GM23338 (cell line): ENCODE data around the gene TMEM63A. TPM values are rescaled to one million over a fixed set of nuclear protein-coding genes. Genes with fewer than 3 reads are reported as not detected.

Experiments used
- ATAC-seq: fragments of 200-7000 bp; cut with Tn5 transposase; 3 replicates; pipeline ENCODE4 v1.9.1; 2020
- DNase-seq: peaks from one replicate; pipeline ENCODE4 v3.0.0-alpha.2; 2015; ENCODE audit warnings: low spot score
- H2AFZ ChIP-seq: fragments of 200-600 bp; sonication (generic); 2 replicates; pipeline ENCODE4 v1.8.0; 2016; ENCODE audit warnings: antibody characterized with exemption, mild to moderate bottlenecking, moderate library complexity
- H3F3A ChIP-seq: fragments of 200-600 bp; sonication (generic); replicated peaks from 2 replicates; pipeline ENCODE4 v1.8.0; 2017; ENCODE audit warnings: antibody characterized with exemption, mixed run types, low read depth
- H3K27ac ChIP-seq: fragments of 200-600 bp; sonication (generic); 2 replicates; pipeline ENCODE4 v1.6.1; 2016; ENCODE audit warnings: low read depth
- H3K27me3 ChIP-seq: fragments of 200-600 bp; sonication (generic); 2 replicates; pipeline ENCODE4 v1.8.0; 2016; ENCODE audit warnings: mild to moderate bottlenecking, mixed run types, moderate library complexity; ENCODE audit not compliant: insufficient read depth
- H3K36me3 ChIP-seq: fragments of 200-600 bp; sonication (generic); 2 replicates; pipeline ENCODE4 v1.8.0; 2016; ENCODE audit warnings: mild to moderate bottlenecking; ENCODE audit not compliant: insufficient read depth
- H3K4me1 ChIP-seq: fragments of 200-600 bp; sonication (generic); 2 replicates; pipeline ENCODE4 v1.8.0; 2016; ENCODE audit warnings: mild to moderate bottlenecking, moderate library complexity; ENCODE audit not compliant: insufficient read depth
- H3K4me2 ChIP-seq: fragments of 200-600 bp; sonication (generic); 2 replicates; pipeline ENCODE4 v1.7.1; 2017; ENCODE audit warnings: mixed run types
- H3K4me3 ChIP-seq: fragments of 200-600 bp; sonication (generic); 2 replicates; pipeline ENCODE4 v1.6.1; 2016; ENCODE audit warnings: mixed run types
- H3K79me2 ChIP-seq: fragments of 200-600 bp; sonication (generic); replicated peaks from 2 replicates; pipeline ENCODE4 v1.8.0; 2017; ENCODE audit warnings: mild to moderate bottlenecking; ENCODE audit not compliant: insufficient read depth
- H3K9me2 ChIP-seq: fragments of 200-600 bp; sonication (generic); 2 replicates; pipeline ENCODE4 v1.8.0; 2017; ENCODE audit not compliant: insufficient read depth
- H4K20me1 ChIP-seq: fragments of 200-600 bp; sonication (generic); replicated peaks from 2 replicates; pipeline ENCODE4 v1.8.0; 2017; ENCODE audit warnings: mild to moderate bottlenecking; ENCODE audit not compliant: insufficient read depth
- H3K27ac Mint-ChIP-seq: 2 replicates; pipeline ENCODE4 v1.8.0; 2020; ENCODE audit warnings: inconsistent platforms, mild to moderate bottlenecking, moderate library complexity, mixed read lengths
- H3K27me3 Mint-ChIP-seq: 3 replicates; pipeline ENCODE4 v1.8.0; 2022; ENCODE audit warnings: low read depth, mild to moderate bottlenecking, moderate library complexity, mixed read lengths, inconsistent platforms; ENCODE audit not compliant: insufficient read depth, poor library complexity
- H3K36me3 Mint-ChIP-seq: 3 replicates; pipeline ENCODE4 v1.8.0; 2021; ENCODE audit warnings: low read depth, mild to moderate bottlenecking, inconsistent platforms, moderate library complexity, mixed read lengths
- H3K4me1 Mint-ChIP-seq: 3 replicates; pipeline ENCODE4 v1.8.0; 2020; ENCODE audit warnings: mild to moderate bottlenecking, inconsistent platforms, mixed read lengths
- H3K4me3 Mint-ChIP-seq: 3 replicates; pipeline ENCODE4 v1.8.0; 2021; ENCODE audit warnings: moderate library complexity, mild to moderate bottlenecking, inconsistent platforms, mixed read lengths
- H3K9me3 Mint-ChIP-seq: 3 replicates; pipeline ENCODE4 v1.8.0; 2020; ENCODE audit warnings: moderate library complexity, mild to moderate bottlenecking, inconsistent platforms, mixed read lengths
- JUNB ChIP-seq: IDR thresholded peaks from one replicate; pipeline ENCODE4 v1.6.1; 2016; ENCODE audit warnings: antibody characterized with exemption; ENCODE audit not compliant: unreplicated experiment
- NANOG ChIP-seq: IDR thresholded peaks from 2 replicates; pipeline ENCODE4 v1.6.1; 2016; ENCODE audit warnings: antibody characterized with exemption, borderline replicate concordance
- POLR2AphosphoS5 ChIP-seq: IDR thresholded peaks from 2 replicates; pipeline ENCODE4 v1.6.1; 2016; ENCODE audit warnings: antibody characterized with exemption, low read depth
- ZNF331 ChIP-seq: fragments of 250-450 bp; sonication (Bioruptor Pico); IDR thresholded peaks from 2 replicates; pipeline ENCODE4 v1.5.0; 2020; ENCODE audit warnings: low read depth, mild to moderate bottlenecking, moderate library complexity
- ZNF462 ChIP-seq: fragments of 250-450 bp; sonication (Bioruptor Pico); IDR thresholded peaks from 2 replicates; pipeline ENCODE4 v1.5.0; 2020; ENCODE audit warnings: mild to moderate bottlenecking, moderate library complexity
- polyA plus RNA-seq: library from polyadenylated mRNA; unstranded; fragments of >200 nt; fragmentation: Nextera tagmentation; extraction: Ambion mirVana; gene quantifications from 2 replicates; pipeline ENCODE4 v1.2.1, GENCODE V29; 2016
- total RNA-seq: library from RNA; depleted of rRNA; stranded (reverse); fragments of >200 nt; shearing (Covaris generic); gene quantifications from 2 replicates; pipeline ENCODE4 v1.2.3, GENCODE V29; 2014
- TF ChIP-seq, protein P1 (sequence below): IDR thresholded peaks from 2 replicates; pipeline ENCODE4 v1.6.1; 2016; ENCODE audit warnings: antibody characterized with exemption

The TMEM63A gene
- total and polyA plus RNA-seq, 2 experiments from 2014 or later: 31.7 to 76.9 TPM

- no peak for TF ChIP-seq ZNF462 (CRISPR knock-in tag)
- no peak for TF ChIP-seq NANOG
- TF ChIP-seq JUNB: no peak
Measured at GRCh38 chr1:225886159-225887029, 4.2 kb upstream of the TMEM63A start (continued).

GRCh38 chr1:225885336-225885735, 3.2 kb upstream of the TMEM63A start:
- Histone ChIP-seq H3K27ac (no peak overlapping the region), H3K4me1 (peaks cover 33% of the 10 kb centered on the region), H3K36me3 (no peaks in the 10 kb centered on the region), H3K27me3 (no peaks in the 10 kb centered on the region), H2AFZ (no peak overlapping the region), H3K9me2 (no peaks in the 10 kb centered on the region), H3F3A (peaks cover 18% of the 10 kb centered on the region), H3K4me2 (no peak overlapping the region), H3K79me2 (peaks cover 26% of the 10 kb centered on the region), H3K4me3 (no peak overlapping the region), H4K20me1 (peaks cover 4% of the 10 kb centered on the region)
- TF ChIP-seq, protein P1, sequence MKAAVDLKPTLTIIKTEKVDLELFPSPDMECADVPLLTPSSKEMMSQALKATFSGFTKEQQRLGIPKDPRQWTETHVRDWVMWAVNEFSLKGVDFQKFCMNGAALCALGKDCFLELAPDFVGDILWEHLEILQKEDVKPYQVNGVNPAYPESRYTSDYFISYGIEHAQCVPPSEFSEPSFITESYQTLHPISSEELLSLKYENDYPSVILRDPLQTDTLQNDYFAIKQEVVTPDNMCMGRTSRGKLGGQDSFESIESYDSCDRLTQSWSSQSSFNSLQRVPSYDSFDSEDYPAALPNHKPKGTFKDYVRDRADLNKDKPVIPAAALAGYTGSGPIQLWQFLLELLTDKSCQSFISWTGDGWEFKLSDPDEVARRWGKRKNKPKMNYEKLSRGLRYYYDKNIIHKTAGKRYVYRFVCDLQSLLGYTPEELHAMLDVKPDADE: no peak
- no peak for TF ChIP-seq POLR2AphosphoS5
- no peak for TF ChIP-seq ZNF331 (CRISPR knock-in tag)
- Mint-ChIP-seq H3K27ac (no peak overlapping the region), H3K36me3 (no peaks in the 10 kb centered on the region; the same call in 2 of the 3 replicates), H3K27me3 (peaks cover 28% of the 10 kb centered on the region), H3K4me3 (no peak overlapping the region), H3K4me1 (peaks cover 45% of the 10 kb centered on the region), H3K9me3 (no peaks in the 10 kb centered on the region)
- ATAC-seq (no peak), DNase-seq (no peak)
